ENCODE data around the gene BRPF3. TPM values are rescaled to one million over a fixed set of nuclear protein-coding genes. Genes with fewer than 3 reads are reported as not detected.

BRPF3 gene
- total and polyA plus RNA-seq, 4 donors = 7.5 to 20.0 (median 13.7) TPM

GRCh38 chr6:36226438-36227047 lies 30.0 kb downstream of the BRPF3 start:
- TF ChIP-seq, protein P1, sequence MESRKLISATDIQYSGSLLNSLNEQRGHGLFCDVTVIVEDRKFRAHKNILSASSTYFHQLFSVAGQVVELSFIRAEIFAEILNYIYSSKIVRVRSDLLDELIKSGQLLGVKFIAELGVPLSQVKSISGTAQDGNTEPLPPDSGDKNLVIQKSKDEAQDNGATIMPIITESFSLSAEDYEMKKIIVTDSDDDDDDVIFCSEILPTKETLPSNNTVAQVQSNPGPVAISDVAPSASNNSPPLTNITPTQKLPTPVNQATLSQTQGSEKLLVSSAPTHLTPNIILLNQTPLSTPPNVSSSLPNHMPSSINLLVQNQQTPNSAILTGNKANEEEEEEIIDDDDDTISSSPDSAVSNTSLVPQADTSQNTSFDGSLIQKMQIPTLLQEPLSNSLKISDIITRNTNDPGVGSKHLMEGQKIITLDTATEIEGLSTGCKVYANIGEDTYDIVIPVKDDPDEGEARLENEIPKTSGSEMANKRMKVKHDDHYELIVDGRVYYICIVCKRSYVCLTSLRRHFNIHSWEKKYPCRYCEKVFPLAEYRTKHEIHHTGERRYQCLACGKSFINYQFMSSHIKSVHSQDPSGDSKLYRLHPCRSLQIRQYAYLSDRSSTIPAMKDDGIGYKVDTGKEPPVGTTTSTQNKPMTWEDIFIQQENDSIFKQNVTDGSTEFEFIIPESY (IDR thresholded peaks at IDR 0.05) = no peak
- no peak for TF ChIP-seq TAF1 (conservative IDR thresholded peaks at IDR 0.05)
- no peak for TF ChIP-seq HNF4G (IDR thresholded peaks at IDR 0.05)
- no peak for TF ChIP-seq FOXA1 (IDR thresholded peaks at IDR 0.05)
- no peak for TF ChIP-seq RXRA (IDR thresholded peaks at IDR 0.05)
- no peak for TF ChIP-seq YY1 (IDR thresholded peaks at IDR 0.05)
- no peak for TF ChIP-seq RAD21 (IDR thresholded peaks at IDR 0.05)
- no peak for TF ChIP-seq HNF4A (conservative IDR thresholded peaks at IDR 0.05)
- TF ChIP-seq JUND (IDR thresholded peaks at IDR 0.05) = no peak
- peaks cover 16 to 72% (median 56%) of the 10 kb centered on the region in 4 donors for H3K36me3 ChIP-seq (ENCODE audit: control insufficient read depth in 4 of 4, insufficient read depth in 3 of 4, low read depth in 1 of 4, low read length in 3 of 4)
- H3K27me3 ChIP-seq (ENCODE audit: control insufficient read depth in 4 of 4, insufficient read depth in 4 of 4, low read length in 3 of 4) = no peaks in the 10 kb centered on the region
- DNase-seq (ENCODE audit: low spot score) = no peak
- no peaks in the 10 kb centered on the region for H3K9me3 ChIP-seq (ENCODE audit: control insufficient read depth in 4 of 4, low read length in 3 of 4)
- H3K4me1 ChIP-seq (ENCODE audit: control insufficient read depth in 4 of 4, insufficient read depth in 4 of 4, low read length in 3 of 4) = no peaks in the 10 kb centered on the region
- no peak overlapping the region for H3K27ac ChIP-seq (ENCODE audit: low read depth in 1 of 2, low read length in 2 of 2)
- WGBS = 92% methylated on average over 4 of the region's 4 CpGs
- H3K9ac ChIP-seq (ENCODE audit: low read depth in 1 of 2, low read length in 2 of 2) = no peak overlapping the region
- no peak overlapping the region for H3K4me3 ChIP-seq (ENCODE audit: low read depth in 1 of 3, low read length in 3 of 3)

DNA sequence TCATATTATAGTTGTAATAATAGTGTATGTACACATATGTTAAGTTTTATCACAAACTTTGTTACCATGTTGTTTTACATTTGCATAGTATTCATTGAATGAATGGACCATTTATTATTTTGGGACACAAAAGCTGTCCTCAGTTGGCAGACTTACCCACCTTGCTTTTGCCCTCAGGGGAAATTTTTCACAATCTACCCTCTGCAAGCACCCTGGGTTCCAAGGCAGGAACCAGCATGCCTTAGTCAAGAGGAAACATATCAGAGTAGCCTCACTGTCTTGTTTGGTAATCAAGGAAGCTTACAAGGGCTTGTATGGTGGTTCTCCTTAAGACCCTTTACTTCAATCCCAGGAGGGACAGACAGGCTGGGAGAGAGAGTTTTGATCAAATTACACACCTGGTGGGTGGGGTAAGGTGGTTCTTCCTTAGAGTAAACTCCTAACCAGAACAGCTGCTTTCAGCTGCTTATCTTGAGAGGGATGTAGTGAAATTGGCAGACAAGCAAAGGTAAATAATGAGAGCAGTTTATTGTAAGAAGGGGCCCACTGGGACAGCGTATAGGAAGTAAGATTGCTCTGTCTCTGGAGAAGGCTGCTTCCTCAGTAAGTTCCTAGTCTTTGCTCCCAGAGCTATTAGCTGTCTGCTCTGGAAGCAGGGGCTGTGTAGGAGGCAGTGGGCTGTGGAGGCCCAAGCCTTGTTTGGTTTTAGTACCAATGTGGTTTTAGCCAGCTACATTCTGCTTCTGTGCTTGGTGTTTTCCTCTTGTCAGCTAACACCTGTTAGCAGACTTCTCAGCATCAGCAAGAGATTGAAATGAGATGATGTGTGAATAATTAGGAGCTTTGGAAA lies 31.1 kb downstream of the BRPF3 start:
- Histone ChIP-seq H3K36me3 (ENCODE audit: control insufficient read depth in 4 of 4, insufficient read depth in 3 of 4, low read depth in 1 of 4, low read length in 3 of 4) (peaks cover 16 to 67% (median 50%) of the 10 kb centered on the region in 4 donors), H3K27me3 (ENCODE audit: control insufficient read depth in 4 of 4, insufficient read depth in 4 of 4, low read length in 3 of 4) (no peaks in the 10 kb centered on the region), H3K4me3 (ENCODE audit: low read depth in 1 of 3, low read length in 3 of 3) (no peak overlapping the region), H3K9me3 (ENCODE audit: control insufficient read depth in 4 of 4, low read length in 3 of 4) (no peaks in the 10 kb centered on the region), H3K27ac (ENCODE audit: low read depth in 1 of 2, low read length in 2 of 2) (no peak overlapping the region), H3K9ac (ENCODE audit: low read depth in 1 of 2, low read length in 2 of 2) (no peak overlapping the region), H3K4me1 (ENCODE audit: control insufficient read depth in 4 of 4, insufficient read depth in 4 of 4, low read length in 3 of 4) (no peaks in the 10 kb centered on the region)
- 93% methylated on average over 1 of the region's 1 CpG for WGBS
- no peak for DNase-seq (ENCODE audit: low spot score)
- TF ChIP-seq ATF3 (IDR thresholded peaks at IDR 0.05) = no peak
- no peak for TF ChIP-seq SP1 (IDR thresholded peaks at IDR 0.05)

- Histone ChIP-seq H3K9me3 (ENCODE audit: control insufficient read depth in 4 of 4, low read length in 3 of 4) (no peaks in the 10 kb centered on the region), H3K27ac (ENCODE audit: low read depth in 1 of 2, low read length in 2 of 2) (no peak overlapping the region), H3K36me3 (ENCODE audit: control insufficient read depth in 4 of 4, insufficient read depth in 3 of 4, low read depth in 1 of 4, low read length in 3 of 4) (peaks cover 12 to 67% (median 42%) of the 10 kb centered on the region in 4 donors), H3K9ac (ENCODE audit: low read depth in 1 of 2, low read length in 2 of 2) (no peak overlapping the region), H3K4me1 (ENCODE audit: control insufficient read depth in 4 of 4, insufficient read depth in 4 of 4, low read length in 3 of 4) (no peaks in the 10 kb centered on the region), H3K4me3 (ENCODE audit: low read depth in 1 of 3, low read length in 3 of 3) (no peak overlapping the region), H3K27me3 (ENCODE audit: control insufficient read depth in 4 of 4, insufficient read depth in 4 of 4, low read length in 3 of 4) (no peaks in the 10 kb centered on the region)
- 97% methylated on average over 5 of the region's 5 CpGs for WGBS
- no peak for DNase-seq (ENCODE audit: low spot score)
- TF ChIP-seq HNF4G (IDR thresholded peaks at IDR 0.05) (no peak), HNF4A (conservative IDR thresholded peaks at IDR 0.05) (no peak), TAF1 (conservative IDR thresholded peaks at IDR 0.05) (no peak), GABPA (IDR thresholded peaks at IDR 0.05 in 1 of 2, conservative IDR thresholded peaks at IDR 0.05 in 1 of 2) (no peak), RAD21 (IDR thresholded peaks at IDR 0.05) (no peak), SP1 (IDR thresholded peaks at IDR 0.05) (no peak), ATF3 (IDR thresholded peaks at IDR 0.05) (no peak)
- TF ChIP-seq, protein P1 (IDR thresholded peaks at IDR 0.05) = no peak
- TF ChIP-seq, protein P2, sequence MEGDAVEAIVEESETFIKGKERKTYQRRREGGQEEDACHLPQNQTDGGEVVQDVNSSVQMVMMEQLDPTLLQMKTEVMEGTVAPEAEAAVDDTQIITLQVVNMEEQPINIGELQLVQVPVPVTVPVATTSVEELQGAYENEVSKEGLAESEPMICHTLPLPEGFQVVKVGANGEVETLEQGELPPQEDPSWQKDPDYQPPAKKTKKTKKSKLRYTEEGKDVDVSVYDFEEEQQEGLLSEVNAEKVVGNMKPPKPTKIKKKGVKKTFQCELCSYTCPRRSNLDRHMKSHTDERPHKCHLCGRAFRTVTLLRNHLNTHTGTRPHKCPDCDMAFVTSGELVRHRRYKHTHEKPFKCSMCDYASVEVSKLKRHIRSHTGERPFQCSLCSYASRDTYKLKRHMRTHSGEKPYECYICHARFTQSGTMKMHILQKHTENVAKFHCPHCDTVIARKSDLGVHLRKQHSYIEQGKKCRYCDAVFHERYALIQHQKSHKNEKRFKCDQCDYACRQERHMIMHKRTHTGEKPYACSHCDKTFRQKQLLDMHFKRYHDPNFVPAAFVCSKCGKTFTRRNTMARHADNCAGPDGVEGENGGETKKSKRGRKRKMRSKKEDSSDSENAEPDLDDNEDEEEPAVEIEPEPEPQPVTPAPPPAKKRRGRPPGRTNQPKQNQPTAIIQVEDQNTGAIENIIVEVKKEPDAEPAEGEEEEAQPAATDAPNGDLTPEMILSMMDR (IDR thresholded peaks at IDR 0.05; ENCODE audit: low read depth, low read length, missing input control) = no peak
Observed at GRCh38 chr6:36229223-36229622, 32.7 kb downstream of the BRPF3 start.
